NCI-H1048 (cell line): ENCODE measurements around the gene ACTR10.
"Not testable (repeated sequence)": the region's sequence is repeated elsewhere in the genome, so short reads cannot be mapped to it uniquely, and the experiment has no call there.

Source experiments
- DNase-seq: peaks from one replicate; lab custom pipeline; 2025; lab: John Stamatoyannopoulos, UW

ACTR10 gene

GRCh38 chr14:58216544-58216943, 16.6 kb downstream of the ACTR10 start:
- DNase-seq, result no peak

- DNase-seq, result no peak
Measured at GRCh38 chr14:58227096-58227819, 27.3 kb downstream of the ACTR10 start.

- DNase-seq, result no peak
Measured at GRCh38 chr14:58238252-58239243, 38.6 kb downstream of the ACTR10 start.

GRCh38 chr14:58239244-58240195, 39.6 kb downstream of the ACTR10 start:
- DNase-seq, result no peak

GRCh38 chr14:58243790-58244555, 44.0 kb downstream of the ACTR10 start:
- no peak for DNase-seq

- peak; percentile 94 for DNase-seq
Measured at GRCh38 chr14:58244556-58245387, 44.8 kb downstream of the ACTR10 start, which contains the start of gene PSMA3. Gene PSMA3 (plus strand): TSS chr14:58244843. CDS start chr14:58244921, 78 bp downstream.

GRCh38 chr14:58245562-58245961, 45.6 kb downstream of the ACTR10 start:
- DNase-seq, result no peak

GRCh38 chr14:58249611-58250010, 49.7 kb downstream of the ACTR10 start:
- no peak for DNase-seq

GRCh38 chr14:58258156-58258555, 58.2 kb downstream of the ACTR10 start:
- DNase-seq, result no peak

- not testable (repeated sequence) for DNase-seq
Measured at GRCh38 chr14:58262005-58262404, 62.1 kb downstream of the ACTR10 start.

GRCh38 chr14:58265401-58265800, 65.5 kb downstream of the ACTR10 start:
- DNase-seq, result no peak

GRCh38 chr14:58270628-58271027, 70.7 kb downstream of the ACTR10 start:
- DNase-seq, result no peak

GRCh38 chr14:58272588-58273372, 72.8 kb downstream of the ACTR10 start:
- no peak for DNase-seq

- DNase-seq, result no peak
Measured at GRCh38 chr14:58274881-58275280, 74.9 kb downstream of the ACTR10 start.

GRCh38 chr14:58275527-58276190, 75.7 kb downstream of the ACTR10 start:
- no peak for DNase-seq

GRCh38 chr14:58276208-58276607, 76.3 kb downstream of the ACTR10 start:
- no peak for DNase-seq

GRCh38 chr14:58278177-58278576, 78.2 kb downstream of the ACTR10 start:
- no peak for DNase-seq

- DNase-seq, result no peak
Measured at GRCh38 chr14:58280954-58281787, 81.2 kb downstream of the ACTR10 start.
